IMR-90 (cell line): ENCODE measurements around the gene CRYGS. TPM values are rescaled to one million over a fixed set of nuclear protein-coding genes. Genes with fewer than 3 reads are reported as not detected.
A peak's percentile ranks its signal among the peaks of the same experiment; 100 is the strongest.

Source experiments
- ATAC-seq: fragments of 200-7000 bp; cut with Tn5 transposase; 2 replicates; pipeline ENCODE4 v1.9.1; 2020; ENCODE audit warnings: low read depth, mild to moderate bottlenecking, moderate library complexity
- BruUV-seq: library from RNA; stranded (reverse); fragments of 400-500 nt; replicated peaks from 2 replicates; lab custom pipeline; 2021; lab: Mats Ljungman, UMichigan
- CTCF ChIA-PET: fragments of 300-600 bp; formaldehyde crosslinking; extraction: SDS; loops from one replicate; lab custom pipeline; 2021; ENCODE audit warnings: antibody characterized with exemption; lab: Yijun Ruan, JAX
- POLR2A ChIA-PET: fragments of 300-600 bp; sonication (Branson Sonifier 250); formaldehyde crosslinking; loops from one replicate; lab custom pipeline; 2022; ENCODE audit warnings: antibody characterized with exemption; ENCODE audit not compliant: unreplicated experiment; lab: Charles Lee
- DNase-seq: peaks from one replicate; pipeline ENCODE4 v3.0.0; 2013
- H2AFZ ChIP-seq: replicated peaks from 2 replicates; pipeline ENCODE3; 2013; ENCODE audit warnings: low read length, mild to moderate bottlenecking; ENCODE audit not compliant: poor library complexity
- H2AK5ac ChIP-seq: 2 replicates; pipeline ENCODE4 v1.6.1; 2013; ENCODE audit warnings: low read depth, low read length, inconsistent platforms
- H2AK9ac ChIP-seq: replicated peaks from 2 replicates; pipeline ENCODE3; 2013; ENCODE audit warnings: mild to moderate bottlenecking, low read depth, low read length, moderate library complexity; ENCODE audit not compliant: poor library complexity
- H2BK120ac ChIP-seq: 2 replicates; pipeline ENCODE4 v1.6.1; 2013; ENCODE audit warnings: low read depth, low read length, inconsistent platforms
- H2BK15ac ChIP-seq: 3 replicates; pipeline ENCODE4 v1.6.1; 2013; ENCODE audit warnings: low read depth, low read length, inconsistent platforms
- H2BK20ac ChIP-seq: 2 replicates; pipeline ENCODE4 v1.6.1; 2013; ENCODE audit warnings: low read depth, mild to moderate bottlenecking, inconsistent platforms, low read length, moderate library complexity
- H2BK5ac ChIP-seq: 2 replicates; pipeline ENCODE4 v1.6.1; 2013; ENCODE audit warnings: mild to moderate bottlenecking, low read depth, low read length, inconsistent platforms; ENCODE audit not compliant: poor library complexity, severe bottlenecking
- H3K14ac ChIP-seq: replicated peaks from 2 replicates; pipeline ENCODE4 v1.6.1; 2013; ENCODE audit warnings: low read depth, low read length, inconsistent platforms
- H3K18ac ChIP-seq: 2 replicates; pipeline ENCODE4 v1.6.1; 2013; ENCODE audit warnings: low read depth, low read length, control low read depth
- H3K23ac ChIP-seq: 2 replicates; pipeline ENCODE4 v1.6.1; 2013; ENCODE audit warnings: low read depth, low read length, inconsistent platforms
- H3K27ac ChIP-seq: 2 replicates; pipeline ENCODE4 v1.5.1; 2013; ENCODE audit warnings: mild to moderate bottlenecking, control low read depth, low read length; ENCODE audit not compliant: insufficient read depth
- H3K27me3 ChIP-seq: 2 replicates; pipeline ENCODE4 v1.6.1; 2013; ENCODE audit warnings: low read length; ENCODE audit not compliant: control insufficient read depth, insufficient read depth
- H3K36me3 ChIP-seq: 2 replicates; pipeline ENCODE4 v1.6.1; 2013; ENCODE audit warnings: low read length, mixed read lengths; ENCODE audit not compliant: control insufficient read depth, insufficient read depth
- H3K4ac ChIP-seq: 2 replicates; pipeline ENCODE4 v1.6.1; 2013; ENCODE audit warnings: low read depth, low read length, inconsistent platforms
- H3K4me1 ChIP-seq: 2 replicates; pipeline ENCODE4 v1.6.1; 2013; ENCODE audit warnings: low read length, mixed read lengths; ENCODE audit not compliant: control insufficient read depth, insufficient read depth
- H3K4me2 ChIP-seq: 2 replicates; pipeline ENCODE4 v1.6.1; 2013; ENCODE audit warnings: low read depth, mild to moderate bottlenecking, control low read depth, low read length, moderate library complexity
- H3K4me3 ChIP-seq: 2 replicates; pipeline ENCODE4 v1.5.1; 2013; ENCODE audit warnings: low read depth, mild to moderate bottlenecking, control low read depth, low read length, moderate library complexity; ENCODE audit not compliant: insufficient read depth
- H3K56ac ChIP-seq: 2 replicates; pipeline ENCODE4 v1.6.1; 2013; ENCODE audit warnings: low read length, inconsistent platforms; ENCODE audit not compliant: insufficient read depth; ENCODE audit errors: extremely low read depth
- H3K79me1 ChIP-seq, 2 experiments: 2 replicates each; pipeline ENCODE4 v1.6.1; 2013; ENCODE audit warnings: low read length in 2 of 2, inconsistent platforms in 1 of 2, low read depth in 1 of 2
- H3K9ac ChIP-seq: 2 replicates; pipeline ENCODE4 v1.6.1; 2013; ENCODE audit warnings: low read depth, low read length, control low read depth
- H3K9me1 ChIP-seq: 2 replicates; pipeline ENCODE4 v1.6.1; 2013; ENCODE audit warnings: low read length, inconsistent platforms; ENCODE audit not compliant: insufficient read depth
- H3K9me3 ChIP-seq: 2 replicates; pipeline ENCODE4 v1.6.1; 2013; ENCODE audit warnings: low read length; ENCODE audit not compliant: control insufficient read depth, insufficient read depth
- H4K20me1 ChIP-seq: 2 replicates; pipeline ENCODE4 v1.6.1; 2013; ENCODE audit warnings: low read length, inconsistent platforms; ENCODE audit not compliant: insufficient read depth
- H4K5ac ChIP-seq: 2 replicates; pipeline ENCODE4 v1.6.1; 2013; ENCODE audit warnings: mild to moderate bottlenecking, low read depth, low read length, control low read depth
- H4K8ac ChIP-seq, 2 experiments: 2 replicates each; pipeline ENCODE4 v1.6.1; 2013; ENCODE audit warnings: low read depth in 2 of 2, low read length in 2 of 2, control low read depth in 1 of 2, inconsistent platforms in 1 of 2
- H4K91ac ChIP-seq: 2 replicates; pipeline ENCODE4 v1.6.1; 2013; ENCODE audit warnings: low read depth, low read length, inconsistent platforms; ENCODE audit not compliant: insufficient read depth
- CEBPB ChIP-seq: IDR thresholded peaks from 2 replicates; pipeline ENCODE4 v1.6.1; 2012; ENCODE audit warnings: low read depth, low read length, improper control_type of control experiment
- NFE2L2 ChIP-seq: fragments of 150-350 bp; IDR thresholded peaks from 2 replicates; pipeline ENCODE4 v1.6.1; 2016; ENCODE audit warnings: low read depth, mild to moderate bottlenecking, low read length
- WGBS, 2 experiments: methylation state at CpG; one replicate each; pipeline versions ENCODE4 v1.1.5 to v1.1.7; 2013; ENCODE audit warnings: missing lambda C conversion rate in 2 of 2; ENCODE audit not compliant: insufficient read length in 1 of 2; ENCODE audit errors: extremely low coverage in 2 of 2; 5-methylcytosine and 5-hydroxymethylcytosine counted together
- dilution Hi-C: fragments of 300-500 bp; cut with HindIII; formaldehyde crosslinking; loops from one replicate; pipeline ENCODE4 v1.14.3; 2018; ENCODE audit warnings: low sequenced_read_pairs; ENCODE audit not compliant: unreplicated experiment
- in situ Hi-C: fragments of 300-500 bp; cut with MboI; formaldehyde crosslinking; loops from 3 replicates; pipeline ENCODE4 v1.14.3; 2019; ENCODE audit warnings: low sequenced_read_pairs, inconsistent platforms, mixed read lengths
- intact Hi-C: fragments of 100-400 bp; cut with micrococcal nuclease; formaldehyde crosslinking; loops from 2 replicates; pipeline ENCODE4 v1.10.0; 2022
- polyA plus RNA-seq, 3 experiments: library from polyadenylated mRNA; depleted of rRNA; stranded (reverse); fragments of >200 nt; gene quantifications; 2 replicates each; pipeline ENCODE4 v1.2.3, GENCODE V29; 2012; ENCODE audit warnings: low replicate concordance in 1 of 3
- total RNA-seq: library from RNA; depleted of rRNA; stranded (reverse); fragments of >200 nt; gene quantifications from 2 replicates; pipeline ENCODE4 v1.2.3, GENCODE V29; 2012

CRYGS gene
- total and polyA plus RNA-seq, 2 of the 4 experiments (the other 2 are of a cell fraction): 0.36 to 2.1 TPM

- in situ Hi-C loops: no loop called here
- no peak overlapping the region for H2BK5ac ChIP-seq
- H2BK120ac ChIP-seq: no peak overlapping the region
- peaks cover 2% of the 10 kb centered on the region; the same call in 1 of the 2 replicates for H3K36me3 ChIP-seq
- H2BK20ac ChIP-seq: no peak overlapping the region
- dilution Hi-C loops: no loop called here
- no peaks in the 10 kb centered on the region for H3K4me1 ChIP-seq
- H4K8ac ChIP-seq: no peak overlapping the region
- H3K14ac ChIP-seq: no peak overlapping the region
- no peak overlapping the region for H3K18ac ChIP-seq
- intact Hi-C loops: no loop called here
- no peak overlapping the region for H3K4me3 ChIP-seq
- H3K4me2 ChIP-seq: no peak overlapping the region
- no peaks in the 10 kb centered on the region for H3K9me1 ChIP-seq
- no peak overlapping the region for H2AK9ac ChIP-seq
- H3K23ac ChIP-seq: no peak overlapping the region
- no peaks in the 10 kb centered on the region for H3K79me1 ChIP-seq
- no peak overlapping the region for H3K9ac ChIP-seq
- H3K4ac ChIP-seq: no peak overlapping the region
- DNase-seq (peak; percentile 20), ATAC-seq (no peak)
- no TSS peak for BruUV-seq
- no peak overlapping the region for H2AFZ ChIP-seq
- H2AK5ac ChIP-seq: no peak overlapping the region
- TF ChIP-seq NFE2L2 (no peak), CEBPB (peak; percentile 66)
- H3K27ac ChIP-seq: no peak overlapping the region
- no peak overlapping the region for H2BK15ac ChIP-seq
- no peak overlapping the region for H4K5ac ChIP-seq
- ChIA-PET POLR2A (no interaction called here), CTCF (interaction anchor here (0.7 to 1.3 kb wide), 2 partner anchors 9 to 27 kb away, joined by 3 to 6 read pairs; no protein-coding TSS in a partner anchor)
- H3K27me3 ChIP-seq: peaks cover 3% of the 10 kb centered on the region; the same call in 1 of the 2 replicates
- H4K91ac ChIP-seq: no peak overlapping the region
- no peaks in the 10 kb centered on the region for H4K20me1 ChIP-seq
- 40% methylated on average over 1 of the region's 5 CpGs; no CpG with 5 or more reads in 1 of the 2 experiments for WGBS, 2 experiments
- no peaks in the 10 kb centered on the region for H3K9me3 ChIP-seq
- no peak overlapping the region for H3K56ac ChIP-seq
Measured at GRCh38 chr3:186589856-186590579, 45.8 kb upstream of the CRYGS start.
